ENCODE measurements around the gene LCORL.

The LCORL gene

GRCh38 chr4:17941731-17942130 is 79.8 kb downstream of the LCORL start:
- TF ChIP-seq, protein P1, sequence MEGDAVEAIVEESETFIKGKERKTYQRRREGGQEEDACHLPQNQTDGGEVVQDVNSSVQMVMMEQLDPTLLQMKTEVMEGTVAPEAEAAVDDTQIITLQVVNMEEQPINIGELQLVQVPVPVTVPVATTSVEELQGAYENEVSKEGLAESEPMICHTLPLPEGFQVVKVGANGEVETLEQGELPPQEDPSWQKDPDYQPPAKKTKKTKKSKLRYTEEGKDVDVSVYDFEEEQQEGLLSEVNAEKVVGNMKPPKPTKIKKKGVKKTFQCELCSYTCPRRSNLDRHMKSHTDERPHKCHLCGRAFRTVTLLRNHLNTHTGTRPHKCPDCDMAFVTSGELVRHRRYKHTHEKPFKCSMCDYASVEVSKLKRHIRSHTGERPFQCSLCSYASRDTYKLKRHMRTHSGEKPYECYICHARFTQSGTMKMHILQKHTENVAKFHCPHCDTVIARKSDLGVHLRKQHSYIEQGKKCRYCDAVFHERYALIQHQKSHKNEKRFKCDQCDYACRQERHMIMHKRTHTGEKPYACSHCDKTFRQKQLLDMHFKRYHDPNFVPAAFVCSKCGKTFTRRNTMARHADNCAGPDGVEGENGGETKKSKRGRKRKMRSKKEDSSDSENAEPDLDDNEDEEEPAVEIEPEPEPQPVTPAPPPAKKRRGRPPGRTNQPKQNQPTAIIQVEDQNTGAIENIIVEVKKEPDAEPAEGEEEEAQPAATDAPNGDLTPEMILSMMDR (IDR thresholded peaks at IDR 0.05; ENCODE audit: low read length, missing control alignments): no peak
- no peak overlapping the region for H3K4me3 ChIP-seq (replicated peaks; ENCODE audit: low read depth, low read length)
- DNase-seq (ENCODE audit: low read depth): peak; percentile 14

DNA sequence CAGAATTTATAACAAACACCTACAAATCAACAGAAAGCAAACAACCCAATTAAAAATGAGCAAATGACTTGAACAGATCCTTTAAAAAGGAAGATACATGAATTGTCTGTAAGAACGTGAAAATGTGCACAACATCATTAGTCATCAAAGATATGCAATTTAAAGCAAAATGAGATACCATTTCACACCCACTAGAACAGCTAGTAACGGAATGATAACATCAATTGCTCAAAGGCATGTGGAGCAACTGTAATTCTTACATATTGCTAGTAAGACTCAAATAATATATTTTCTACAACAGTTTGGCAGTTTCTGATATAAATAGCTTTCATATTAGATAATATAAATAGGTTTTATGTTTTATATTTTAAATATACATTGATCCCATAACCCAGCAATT is 82.5 kb downstream of the LCORL start:
- no peak overlapping the region for H3K4me3 ChIP-seq (replicated peaks; ENCODE audit: low read depth, low read length)
- DNase-seq (ENCODE audit: low read depth): no peak
- TF ChIP-seq, protein P1 (IDR thresholded peaks at IDR 0.05; ENCODE audit: low read length, missing control alignments): no peak

GRCh38 chr4:17934286-17934685 is 87.3 kb downstream of the LCORL start:
- H3K4me3 ChIP-seq (replicated peaks; ENCODE audit: low read depth, low read length): no peak overlapping the region
- TF ChIP-seq, protein P1 (IDR thresholded peaks at IDR 0.05; ENCODE audit: low read length, missing control alignments): peak; percentile 22
- peak; percentile 27 for DNase-seq (ENCODE audit: low read depth)

- no peak overlapping the region for H3K4me3 ChIP-seq (replicated peaks; ENCODE audit: low read depth, low read length)
- DNase-seq (ENCODE audit: low read depth): no peak
These were observed 88.4 kb downstream of the LCORL start for GRCh38 chr4:17933126-17933525.

DNA sequence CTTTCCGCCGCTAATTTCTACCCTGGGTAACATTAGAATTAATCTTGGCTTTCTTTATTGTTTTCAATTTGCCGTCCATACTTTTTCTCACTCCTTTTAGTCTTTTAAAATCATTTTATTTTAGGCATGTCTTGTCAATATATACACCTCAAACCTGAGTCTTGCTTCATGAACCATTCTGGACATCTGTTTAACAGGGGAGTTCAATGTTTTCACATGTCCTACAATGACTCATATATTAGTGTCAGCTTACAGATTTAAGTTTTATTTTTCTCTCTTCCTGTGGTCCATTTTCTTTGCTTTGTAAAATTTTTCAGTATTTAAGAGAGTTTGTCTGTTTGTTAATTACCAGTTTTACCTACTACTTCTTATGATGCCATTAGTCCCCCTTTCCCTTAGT is 89.5 kb downstream of the LCORL start:
- no peak overlapping the region for H3K4me3 ChIP-seq (replicated peaks; ENCODE audit: low read depth, low read length)
- TF ChIP-seq, protein P1 (IDR thresholded peaks at IDR 0.05; ENCODE audit: low read length, missing control alignments): no peak
- DNase-seq (ENCODE audit: low read depth): no peak

More at GRCh38 chr4:17933126-17933525, 88.4 kb downstream of the LCORL start:
- TF ChIP-seq, protein P1 (IDR thresholded peaks at IDR 0.05; ENCODE audit: low read length, missing control alignments): no peak

GRCh38 chr4:17930256-17930655 is 91.3 kb downstream of the LCORL start:
- no peak overlapping the region for H3K4me3 ChIP-seq (replicated peaks; ENCODE audit: low read depth, low read length)
- no peak for DNase-seq (ENCODE audit: low read depth)
- TF ChIP-seq, protein P1 (IDR thresholded peaks at IDR 0.05; ENCODE audit: low read length, missing control alignments): no peak

GRCh38 chr4:17924189-17924588 is 97.4 kb downstream of the LCORL start:
- DNase-seq (ENCODE audit: low read depth): no peak
- H3K4me3 ChIP-seq (replicated peaks; ENCODE audit: low read depth, low read length): no peak overlapping the region
- TF ChIP-seq, protein P1 (IDR thresholded peaks at IDR 0.05; ENCODE audit: low read length, missing control alignments): no peak

Data from fibroblast of pulmonary artery (primary cell).